ENCODE data around the gene USP19.

The USP19 gene

GRCh38 chr3:49120438-49121131, at the start of gene USP19:
Gene USP19 (minus strand): TSS chr3:49120823. CDS start chr3:49119145, 1,678 bp downstream.
- peak; percentile 75 to 84 for DNase-seq

- DNase-seq = no peak
Measured at GRCh38 chr3:49166752-49167556, 46.3 kb upstream of the USP19 start.

GRCh38 chr3:49165771-49166751, 45.4 kb upstream of the USP19 start, which contains the start of gene CCDC71:
Gene CCDC71 (minus strand): TSS chr3:49166331. CDS start chr3:49164208, 2,123 bp downstream.
- DNase-seq = no peak

GRCh38 chr3:49164983-49165720, 44.5 kb upstream of the USP19 start:
- DNase-seq = no peak

GRCh38 chr3:49163609-49164008, 43.0 kb upstream of the USP19 start:
- DNase-seq = no peak

- no peak for DNase-seq
Measured at GRCh38 chr3:49162751-49163419, 42.3 kb upstream of the USP19 start.

- no peak for DNase-seq
Measured at GRCh38 chr3:49161808-49162530, 41.3 kb upstream of the USP19 start.

GRCh38 chr3:49161197-49161596, 40.6 kb upstream of the USP19 start:
- no peak for DNase-seq

- DNase-seq = no peak
Measured at GRCh38 chr3:49158792-49159191, 38.2 kb upstream of the USP19 start.

GRCh38 chr3:49158103-49158709, 37.6 kb upstream of the USP19 start:
- no peak for DNase-seq

- no peak for DNase-seq
Measured at GRCh38 chr3:49157289-49157688, 36.7 kb upstream of the USP19 start.

- no peak for DNase-seq
Measured at GRCh38 chr3:49153349-49153912, 32.8 kb upstream of the USP19 start.

- DNase-seq = no peak
Measured at GRCh38 chr3:49151610-49152009, 31.0 kb upstream of the USP19 start.

GRCh38 chr3:49148159-49148558, 27.5 kb upstream of the USP19 start:
- DNase-seq = no peak

- DNase-seq = no peak
Measured at GRCh38 chr3:49140080-49140479, 19.5 kb upstream of the USP19 start.

- no peak for DNase-seq
Measured at GRCh38 chr3:49135499-49135898, 14.9 kb upstream of the USP19 start.

- DNase-seq = no peak
Measured at GRCh38 chr3:49134471-49135265, 14.0 kb upstream of the USP19 start.

GRCh38 chr3:49133226-49133951, 12.8 kb upstream of the USP19 start:
- peak in 1 of 2 experiments; percentile 69 for DNase-seq
